KOPT-K1 (cell line): ENCODE data around the gene XPA.
"Not testable (repeated sequence)": the region's sequence is repeated elsewhere in the genome, so short reads cannot be mapped to it uniquely, and the experiment has no call there.

Experiments
- H3K27ac ChIP-seq: fragments of 200-600 bp; sonication (generic); 2 replicates; pipeline ENCODE4 v1.5.1; 2016; ENCODE audit warnings: antibody characterized with exemption, mild to moderate bottlenecking, low read depth, low read length; ENCODE audit not compliant: poor library complexity, severe bottlenecking
- H3K36me3 ChIP-seq: fragments of 200-600 bp; sonication (generic); 2 replicates; pipeline ENCODE4 v1.5.1; 2017; ENCODE audit warnings: antibody characterized with exemption, mild to moderate bottlenecking, low read length, moderate library complexity; ENCODE audit not compliant: insufficient read depth
- H3K9me3 ChIP-seq: fragments of 200-600 bp; sonication (generic); 2 replicates; pipeline ENCODE4 v1.5.1; 2017; ENCODE audit warnings: antibody characterized with exemption, low read length, mild to moderate bottlenecking; ENCODE audit not compliant: insufficient read depth, poor library complexity, severe bottlenecking

The XPA gene

GRCh38 chr9:97711223-97711626 lies 14.1 kb upstream of the XPA start:
- Histone ChIP-seq H3K9me3 (no peaks in the 10 kb centered on the region), H3K36me3 (no peaks in the 10 kb centered on the region), H3K27ac (no peak overlapping the region)

- no peaks in the 10 kb centered on the region for H3K9me3 ChIP-seq
- no peaks in the 10 kb centered on the region for H3K36me3 ChIP-seq
- no peak overlapping the region for H3K27ac ChIP-seq
Observed at GRCh38 chr9:97710356-97711222, 13.4 kb upstream of the XPA start.

- Histone ChIP-seq H3K9me3 (no peaks in the 10 kb centered on the region), H3K36me3 (no peaks in the 10 kb centered on the region), H3K27ac (no peak overlapping the region)
Observed at GRCh38 chr9:97706246-97706645, 9.1 kb upstream of the XPA start.

- Histone ChIP-seq H3K27ac (no peak overlapping the region), H3K36me3 (no peaks in the 10 kb centered on the region), H3K9me3 (no peaks in the 10 kb centered on the region)
Observed at GRCh38 chr9:97705354-97705950, 8.3 kb upstream of the XPA start.

GRCh38 chr9:97704851-97705250 lies 7.7 kb upstream of the XPA start:
- no peak overlapping the region for H3K27ac ChIP-seq
- H3K9me3 ChIP-seq = no peaks in the 10 kb centered on the region
- H3K36me3 ChIP-seq = no peaks in the 10 kb centered on the region

- H3K36me3 ChIP-seq = no peaks in the 10 kb centered on the region
- no peaks in the 10 kb centered on the region for H3K9me3 ChIP-seq
- no peak overlapping the region for H3K27ac ChIP-seq
Observed at GRCh38 chr9:97704345-97704677, 7.2 kb upstream of the XPA start.

- no peaks in the 10 kb centered on the region for H3K9me3 ChIP-seq
- no peak overlapping the region for H3K27ac ChIP-seq
- H3K36me3 ChIP-seq = no peaks in the 10 kb centered on the region
Observed at GRCh38 chr9:97703437-97704344, 6.6 kb upstream of the XPA start.

- not testable (repeated sequence) for H3K27ac ChIP-seq, H3K9me3 ChIP-seq
Observed at GRCh38 chr9:97699824-97700223, 2.7 kb upstream of the XPA start.

GRCh38 chr9:97699281-97699680 lies 2.1 kb upstream of the XPA start:
- H3K27ac ChIP-seq, H3K9me3 ChIP-seq, H3K36me3 ChIP-seq: not testable (repeated sequence)

More at GRCh38 chr9:97699824-97700223, 2.7 kb upstream of the XPA start:
- H3K36me3 ChIP-seq = not testable (repeated sequence)

- no peaks in the 10 kb centered on the region for H3K9me3 ChIP-seq
- H3K27ac ChIP-seq = no peak overlapping the region
- no peaks in the 10 kb centered on the region for H3K36me3 ChIP-seq
Observed at GRCh38 chr9:97698865-97699264, 1.7 kb upstream of the XPA start.

- Histone ChIP-seq H3K9me3 (no peaks in the 10 kb centered on the region), H3K36me3 (peaks cover 8% of the 10 kb centered on the region), H3K27ac (peak overlapping the region; percentile 81)
Observed at GRCh38 chr9:97697837-97698236, 697 bp upstream of the XPA start.

GRCh38 chr9:97695995-97696802 lies 941 bp downstream of the XPA start:
- peak overlapping the region; percentile 81 for H3K27ac ChIP-seq
- no peaks in the 10 kb centered on the region for H3K9me3 ChIP-seq
- H3K36me3 ChIP-seq = peaks cover 19% of the 10 kb centered on the region

- Histone ChIP-seq H3K9me3 (no peaks in the 10 kb centered on the region), H3K27ac (peak overlapping the region; percentile 81), H3K36me3 (peaks cover 27% of the 10 kb centered on the region)
Observed at GRCh38 chr9:97695390-97695789, 1.8 kb downstream of the XPA start.

- peaks cover 34% of the 10 kb centered on the region for H3K36me3 ChIP-seq
- peak overlapping the region; percentile 67 for H3K27ac ChIP-seq
- H3K9me3 ChIP-seq = no peaks in the 10 kb centered on the region
Observed at GRCh38 chr9:97694769-97695168, 2.4 kb downstream of the XPA start.
